B cell (primary cell): ENCODE measurements around the gene PNPLA2. TPM values are rescaled to one million over a fixed set of nuclear protein-coding genes. Genes with fewer than 3 reads are reported as not detected.

Experiments
- ATAC-seq: fragments of 200-7000 bp; cut with Tn5 transposase; one replicate; pipeline ENCODE4 v1.10.0; 2021; ENCODE audit warnings: low read depth, mild to moderate bottlenecking, moderate number of reproducible peaks, moderate library complexity
- CTCF ChIA-PET: fragments of 350-600 bp; sonication (Branson Sonifier 250); formaldehyde crosslinking; loops from one replicate; lab custom pipeline; 2021; ENCODE audit warnings: antibody characterized with exemption, inconsistent platforms; lab: Charles Lee
- POLR2A ChIA-PET: fragments of 350-600 bp; sonication (Branson Sonifier 250); formaldehyde crosslinking; loops from one replicate; lab custom pipeline; 2021; ENCODE audit warnings: antibody characterized with exemption; lab: Charles Lee
- DNase-seq: peaks from one replicate; pipeline ENCODE4 v3.0.0; 2013
- H2AFZ ChIP-seq: 2 replicates; pipeline ENCODE4 v1.6.1; 2012; ENCODE audit warnings: mild to moderate bottlenecking, low read depth, low read length; ENCODE audit not compliant: insufficient read depth, poor library complexity, severe bottlenecking
- H3K27ac ChIP-seq, 2 donors: 1 replicate in 1 of 2; 2 replicates in 1 of 2; pipeline ENCODE4 v1.5.1; 2012 to 2013; ENCODE audit warnings: low read length in 2 of 2, mild to moderate bottlenecking in 2 of 2, moderate library complexity in 1 of 2
- H3K27me3 ChIP-seq, 4 experiments: fragments of 200-600 bp in 1 of 4; sonication (generic) in 1 of 4; replicated peaks in 1 of 4; 1 replicate in 2 of 4; 2 replicates in 2 of 4; pipeline versions ENCODE4 v1.6.1 to v1.7.0; 2013 to 2016; ENCODE audit warnings: low read length in 3 of 4, mild to moderate bottlenecking in 2 of 4, mixed read lengths in 1 of 4, moderate library complexity in 1 of 4; ENCODE audit not compliant: insufficient read depth in 4 of 4, control insufficient read depth in 3 of 4; ENCODE audit errors: control extremely low read depth in 1 of 4
- H3K36me3 ChIP-seq, 2 experiments: replicated peaks in 1 of 2; 1 replicate in 1 of 2; 2 replicates in 1 of 2; pipeline versions ENCODE4 v1.6.1 to v1.7.1; 2013; ENCODE audit warnings: low read length in 1 of 2; ENCODE audit not compliant: insufficient read depth in 2 of 2, control insufficient read depth in 1 of 2; ENCODE audit errors: control extremely low read depth in 1 of 2, extremely low read depth in 1 of 2
- H3K4me1 ChIP-seq, 2 donors: fragments of 200-600 bp in 1 of 2; sonication (generic) in 1 of 2; 1 replicate in 1 of 2; 2 replicates in 1 of 2; pipeline versions ENCODE4 v1.5.1 to v1.6.1; 2013 to 2017; ENCODE audit warnings: low read length in 2 of 2; ENCODE audit not compliant: control insufficient read depth in 2 of 2, insufficient read depth in 2 of 2
- H3K4me2 ChIP-seq: replicated peaks from 2 replicates; pipeline ENCODE3; 2012; ENCODE audit warnings: mild to moderate bottlenecking, low read depth, low read length; ENCODE audit not compliant: poor library complexity, severe bottlenecking
- H3K4me3 ChIP-seq, 5 experiments: fragments of 200-600 bp in 1 of 5; sonication (generic) in 1 of 5; 1 replicate in 3 of 5; 2 replicates in 2 of 5; pipeline versions ENCODE4 v1.5.1 to v1.7.0; 2011 to 2016; ENCODE audit warnings: low read length in 4 of 5, mild to moderate bottlenecking in 4 of 5, low read depth in 2 of 5, control low read depth in 1 of 5, moderate library complexity in 1 of 5; ENCODE audit not compliant: insufficient read depth in 1 of 5; ENCODE audit errors: control extremely low read depth in 1 of 5, extremely low read depth in 1 of 5
- H3K79me2 ChIP-seq: fragments of 200-600 bp; sonication (generic); one replicate; pipeline ENCODE4 v1.6.0; 2016; ENCODE audit warnings: low read length; ENCODE audit not compliant: control insufficient read depth, insufficient read depth
- H3K9ac ChIP-seq: fragments of 200-600 bp; sonication (generic); 2 replicates; pipeline ENCODE4 v1.6.1; 2017; ENCODE audit warnings: mild to moderate bottlenecking, low read length, moderate library complexity
- H3K9me3 ChIP-seq, 3 donors: one replicate each; pipeline versions ENCODE4 v1.6.1 to v1.7.1; 2013; ENCODE audit warnings: low read length in 2 of 3; ENCODE audit not compliant: control insufficient read depth in 2 of 3, insufficient read depth in 1 of 3; ENCODE audit errors: control extremely low read depth in 1 of 3
- H4K20me1 ChIP-seq: 2 replicates; pipeline ENCODE4 v1.6.0; 2012; ENCODE audit warnings: mild to moderate bottlenecking, low read length; ENCODE audit not compliant: insufficient read depth, control insufficient read depth, poor library complexity, severe bottlenecking
- H3K27ac Mint-ChIP-seq: one replicate; pipeline ENCODE4 v1.8.0; 2021; ENCODE audit warnings: mixed read lengths
- H3K27me3 Mint-ChIP-seq: one replicate; pipeline ENCODE4 v1.8.0; 2021; ENCODE audit warnings: mixed read lengths
- H3K4me1 Mint-ChIP-seq: one replicate; pipeline ENCODE4 v1.8.0; 2021; ENCODE audit warnings: mixed read lengths
- H3K4me3 Mint-ChIP-seq: one replicate; pipeline ENCODE4 v1.8.0; 2021; ENCODE audit warnings: mixed read lengths
- H3K9me3 Mint-ChIP-seq: one replicate; pipeline ENCODE4 v1.8.0; 2022; ENCODE audit warnings: mixed read lengths; ENCODE audit not compliant: insufficient read depth
- EZH2 ChIP-seq: IDR thresholded peaks from 2 replicates; pipeline ENCODE4 v1.6.1; 2012; ENCODE audit warnings: borderline replicate concordance, low read depth, mild to moderate bottlenecking, moderate library complexity, low read length; ENCODE audit not compliant: insufficient read depth, poor library complexity, severe bottlenecking
- WGBS: methylation state at CpG from one replicate; pipeline ENCODE4 v1.1.5; 2013; ENCODE audit warnings: missing lambda C conversion rate; ENCODE audit not compliant: insufficient coverage; 5-methylcytosine and 5-hydroxymethylcytosine counted together
- intact Hi-C: fragments of 100-400 bp; cut with micrococcal nuclease; formaldehyde crosslinking; loops from one replicate; pipeline ENCODE4 v1.10.0; 2022
- polyA plus RNA-seq: library from polyadenylated mRNA; depleted of rRNA; stranded (reverse); fragments of >200 nt; gene quantifications from 2 replicates; pipeline ENCODE4 v1.2.3, GENCODE V29; 2012
- total RNA-seq, 2 donors: library from RNA; stranded (reverse); fragments of 120-200 nt in 1 of 2; gene quantifications; 1 replicate in 1 of 2; 2 replicates in 1 of 2; pipeline versions ENCODE4 v1.2.3 to v1.2.4, GENCODE V29; 2013 to 2022
- TF ChIP-seq, protein P1 (sequence below): fragments of 200-600 bp; IDR thresholded peaks from one replicate; pipeline ENCODE4 v1.8.0; 2022; ENCODE audit warnings: antibody characterized with exemption, mild to moderate bottlenecking

The PNPLA2 gene
- total and polyA plus RNA-seq, 2 donors (not counting 1 experiment from before 2014, with no cell fraction given): 208 to 276 TPM

DNA sequence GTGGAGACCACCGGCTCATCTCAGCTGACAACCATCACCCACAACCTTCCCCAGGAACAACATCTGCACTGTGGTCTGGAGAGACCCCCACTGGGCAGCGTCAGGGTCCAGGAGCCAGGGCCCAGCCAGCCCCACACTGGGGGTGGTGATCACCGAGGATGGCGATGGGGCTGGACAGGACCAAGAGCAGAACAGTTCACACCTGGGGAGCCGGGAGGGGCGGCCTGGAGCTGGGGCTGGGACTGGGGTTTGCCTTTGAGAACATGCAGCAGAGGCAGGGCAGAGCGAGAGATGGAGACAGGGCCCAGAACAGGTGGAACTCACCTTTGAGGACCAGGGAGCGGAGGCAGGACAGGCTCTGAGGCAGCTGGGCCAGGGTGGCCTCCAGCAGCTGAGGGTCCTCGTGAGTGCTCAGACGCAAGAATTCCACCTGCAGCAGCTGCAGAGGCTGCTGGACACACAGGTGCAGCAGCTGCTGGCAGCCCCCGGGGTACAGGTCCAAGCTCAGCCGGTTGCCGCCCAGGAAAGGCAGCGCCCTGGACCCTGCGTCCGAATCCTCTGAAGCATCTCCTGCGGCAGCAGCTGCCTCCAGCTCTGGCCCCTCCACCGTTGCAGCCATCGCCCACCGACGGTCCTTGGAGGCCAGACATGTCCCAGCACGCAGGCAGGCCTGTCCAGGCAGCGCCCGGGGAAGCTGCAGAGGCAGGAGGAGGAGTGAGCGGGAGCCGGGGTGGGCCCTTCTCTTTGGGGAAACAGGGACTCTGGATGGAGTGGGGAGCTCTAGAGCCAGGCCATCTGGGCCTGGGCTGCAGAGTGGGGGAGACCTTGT, 14.7 kb upstream of the PNPLA2 start:
- H3K9me3 ChIP-seq: no peaks in the 10 kb centered on the region
- H3K27me3 ChIP-seq: no peaks in the 10 kb centered on the region
- intact Hi-C loops: loop anchor here (2.0 kb wide), 1 partner anchor 187 kb away; no protein-coding TSS in a partner anchor
- peak overlapping the region in 4 of 5 experiments; percentile 62 to 71 (median 71) for H3K4me3 ChIP-seq
- H3K9ac ChIP-seq: peak overlapping the region; percentile 71
- Mint-ChIP-seq H3K27me3 (no peaks in the 10 kb centered on the region), H3K9me3 (no peaks in the 10 kb centered on the region), H3K27ac (peak overlapping the region; percentile 81), H3K4me1 (peaks cover 19% of the 10 kb centered on the region), H3K4me3 (peak overlapping the region; percentile 80)
- TF ChIP-seq EZH2: no peak
- TF ChIP-seq, protein P1, sequence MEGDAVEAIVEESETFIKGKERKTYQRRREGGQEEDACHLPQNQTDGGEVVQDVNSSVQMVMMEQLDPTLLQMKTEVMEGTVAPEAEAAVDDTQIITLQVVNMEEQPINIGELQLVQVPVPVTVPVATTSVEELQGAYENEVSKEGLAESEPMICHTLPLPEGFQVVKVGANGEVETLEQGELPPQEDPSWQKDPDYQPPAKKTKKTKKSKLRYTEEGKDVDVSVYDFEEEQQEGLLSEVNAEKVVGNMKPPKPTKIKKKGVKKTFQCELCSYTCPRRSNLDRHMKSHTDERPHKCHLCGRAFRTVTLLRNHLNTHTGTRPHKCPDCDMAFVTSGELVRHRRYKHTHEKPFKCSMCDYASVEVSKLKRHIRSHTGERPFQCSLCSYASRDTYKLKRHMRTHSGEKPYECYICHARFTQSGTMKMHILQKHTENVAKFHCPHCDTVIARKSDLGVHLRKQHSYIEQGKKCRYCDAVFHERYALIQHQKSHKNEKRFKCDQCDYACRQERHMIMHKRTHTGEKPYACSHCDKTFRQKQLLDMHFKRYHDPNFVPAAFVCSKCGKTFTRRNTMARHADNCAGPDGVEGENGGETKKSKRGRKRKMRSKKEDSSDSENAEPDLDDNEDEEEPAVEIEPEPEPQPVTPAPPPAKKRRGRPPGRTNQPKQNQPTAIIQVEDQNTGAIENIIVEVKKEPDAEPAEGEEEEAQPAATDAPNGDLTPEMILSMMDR: no peak
- WGBS: 61% methylated on average over 26 of the region's 26 CpGs
- ATAC-seq (no peak), DNase-seq (no peak)
- peak overlapping the region; percentile 20 to 75 for H3K27ac ChIP-seq
- peaks cover 16 to 31% of the 10 kb centered on the region in 2 donors for H3K4me1 ChIP-seq
- ChIA-PET POLR2A (interaction anchor here (0.7 to 1.3 kb wide), 2 partner anchors 8 to 268 kb away, joined by 3 to 4 read pairs; partner anchors contain the start of gene HRAS), CTCF (interaction anchor here (0.8 to 1.1 kb wide), 2 partner anchors 78 to 121 kb away, joined by 3 to 4 read pairs; partner anchors contain the start of gene AP2A2)
- peak overlapping the region; percentile 74 for H2AFZ ChIP-seq
- peak overlapping the region; percentile 97 for H3K4me2 ChIP-seq
- peaks cover 61% of the 10 kb centered on the region for H3K79me2 ChIP-seq
- peaks cover 0 to 9% of the 10 kb centered on the region in 2 experiments for H3K36me3 ChIP-seq
- peaks cover 39% of the 10 kb centered on the region for H4K20me1 ChIP-seq
